GM12875 (cell line): ENCODE data around the gene CTNND2.

Experiments
- H3K4me3 ChIP-seq: one replicate; pipeline ENCODE4 v1.5.1; 2011; ENCODE audit warnings: low read depth, low read length, control low read depth
- CTCF ChIP-seq: IDR thresholded peaks from 2 replicates; pipeline ENCODE4 v1.5.1; 2011; ENCODE audit warnings: low read depth, mild to moderate bottlenecking, control low read depth, inconsistent platforms, low read length, moderate library complexity, borderline replicate concordance; ENCODE audit not compliant: insufficient read depth

CTNND2 gene

GRCh38 chr5:11027660-11028059, 876.6 kb downstream of the CTNND2 start:
- no peak overlapping the region for H3K4me3 ChIP-seq
- TF ChIP-seq CTCF = no peak

DNA sequence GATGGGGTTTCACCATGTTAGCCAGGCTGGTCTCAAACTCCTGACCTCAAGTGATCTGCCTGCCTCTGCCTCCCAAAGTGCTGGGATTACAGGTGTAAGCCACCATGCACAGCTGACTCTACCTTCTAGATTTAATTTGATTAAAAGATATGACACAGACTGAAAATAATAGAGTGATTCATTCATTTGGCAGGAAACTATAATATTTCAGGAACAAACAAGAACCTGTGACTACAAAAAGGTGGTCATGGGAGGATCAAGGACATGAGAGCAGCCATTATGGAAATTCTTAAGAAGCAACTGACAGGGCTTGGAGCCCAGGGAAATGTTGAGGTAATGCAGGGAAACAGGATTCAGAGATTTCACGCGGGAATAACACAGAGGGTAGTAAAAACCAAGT, 877.7 kb downstream of the CTNND2 start:
- no peak overlapping the region for H3K4me3 ChIP-seq
- TF ChIP-seq CTCF = no peak

- H3K4me3 ChIP-seq = no peak overlapping the region
- TF ChIP-seq CTCF = no peak
These were observed 880.3 kb downstream of the CTNND2 start for GRCh38 chr5:11023945-11024344.

- TF ChIP-seq CTCF = no peak
- no peak overlapping the region for H3K4me3 ChIP-seq
These were observed 890.5 kb downstream of the CTNND2 start for GRCh38 chr5:11013793-11014192.

GRCh38 chr5:11012295-11012694, 892.0 kb downstream of the CTNND2 start:
- H3K4me3 ChIP-seq = no peak overlapping the region
- TF ChIP-seq CTCF = no peak

GRCh38 chr5:11010429-11011210, 893.6 kb downstream of the CTNND2 start:
- no peak overlapping the region for H3K4me3 ChIP-seq
- no peak for TF ChIP-seq CTCF

- TF ChIP-seq CTCF = no peak
These were observed 894.7 kb downstream of the CTNND2 start for GRCh38 chr5:11009576-11009975.

More at GRCh38 chr5:11009576-11009975, 894.7 kb downstream of the CTNND2 start:
- H3K4me3 ChIP-seq = no peak overlapping the region
